Occipital lobe (tissue), 2 donors: ENCODE results near the gene VPS35L. TPM values are rescaled to one million over a fixed set of nuclear protein-coding genes. Genes with fewer than 3 reads are reported as not detected.
A peak's percentile ranks its signal among the peaks of the same experiment; 100 is the strongest.

Experiments
- DNase-seq: peaks from one replicate; lab custom pipeline; 2025; lab: John Stamatoyannopoulos, UW
- total RNA-seq: library from RNA; depleted of rRNA; stranded (reverse); fragments of >200 nt; gene quantifications from one replicate; pipeline ENCODE4 v1.2.3, GENCODE V29; 2014

VPS35L gene, protein sequence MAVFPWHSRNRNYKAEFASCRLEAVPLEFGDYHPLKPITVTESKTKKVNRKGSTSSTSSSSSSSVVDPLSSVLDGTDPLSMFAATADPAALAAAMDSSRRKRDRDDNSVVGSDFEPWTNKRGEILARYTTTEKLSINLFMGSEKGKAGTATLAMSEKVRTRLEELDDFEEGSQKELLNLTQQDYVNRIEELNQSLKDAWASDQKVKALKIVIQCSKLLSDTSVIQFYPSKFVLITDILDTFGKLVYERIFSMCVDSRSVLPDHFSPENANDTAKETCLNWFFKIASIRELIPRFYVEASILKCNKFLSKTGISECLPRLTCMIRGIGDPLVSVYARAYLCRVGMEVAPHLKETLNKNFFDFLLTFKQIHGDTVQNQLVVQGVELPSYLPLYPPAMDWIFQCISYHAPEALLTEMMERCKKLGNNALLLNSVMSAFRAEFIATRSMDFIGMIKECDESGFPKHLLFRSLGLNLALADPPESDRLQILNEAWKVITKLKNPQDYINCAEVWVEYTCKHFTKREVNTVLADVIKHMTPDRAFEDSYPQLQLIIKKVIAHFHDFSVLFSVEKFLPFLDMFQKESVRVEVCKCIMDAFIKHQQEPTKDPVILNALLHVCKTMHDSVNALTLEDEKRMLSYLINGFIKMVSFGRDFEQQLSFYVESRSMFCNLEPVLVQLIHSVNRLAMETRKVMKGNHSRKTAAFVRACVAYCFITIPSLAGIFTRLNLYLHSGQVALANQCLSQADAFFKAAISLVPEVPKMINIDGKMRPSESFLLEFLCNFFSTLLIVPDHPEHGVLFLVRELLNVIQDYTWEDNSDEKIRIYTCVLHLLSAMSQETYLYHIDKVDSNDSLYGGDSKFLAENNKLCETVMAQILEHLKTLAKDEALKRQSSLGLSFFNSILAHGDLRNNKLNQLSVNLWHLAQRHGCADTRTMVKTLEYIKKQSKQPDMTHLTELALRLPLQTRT
- 43.2 TPM for total RNA-seq

DNA sequence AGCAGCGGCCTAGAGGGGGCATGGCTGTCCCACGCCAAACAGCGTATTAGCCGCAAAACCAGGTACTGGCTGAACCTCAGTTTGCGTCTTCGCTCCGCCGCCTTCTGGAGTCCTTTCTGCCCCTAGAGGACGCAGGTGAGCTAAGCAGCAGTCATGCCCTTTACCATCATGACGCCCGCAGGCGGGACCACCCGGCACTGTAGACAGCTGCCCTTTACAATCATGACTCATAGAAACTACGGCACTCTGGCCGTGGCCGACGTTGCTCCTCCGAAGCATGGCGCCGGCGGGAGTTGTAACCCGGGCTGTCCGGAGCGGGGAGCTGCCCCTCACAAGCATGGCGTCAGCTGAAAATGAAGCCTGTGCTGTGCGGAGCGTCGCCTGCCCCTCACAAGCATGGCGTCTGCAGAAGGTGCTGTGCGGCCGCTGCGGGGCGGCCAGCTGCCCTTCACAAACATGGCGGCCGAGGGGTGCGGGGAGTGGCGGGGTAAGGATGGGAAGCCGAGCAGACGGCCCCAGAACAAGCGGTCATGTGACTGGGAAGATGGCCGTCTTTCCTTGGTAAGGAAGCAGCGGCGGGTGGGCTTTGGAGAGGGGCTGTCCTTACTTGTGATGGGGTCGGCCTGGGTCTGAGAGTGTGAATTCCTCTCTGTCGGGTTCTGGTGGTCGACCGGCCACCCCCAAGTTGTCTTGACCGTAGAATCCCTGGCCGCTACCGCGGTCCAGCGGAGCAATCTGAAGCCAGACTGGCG lies at the start of gene VPS35L:
Gene VPS35L (plus strand): TSS at position 518 of the 752 bp plus-strand sequence. CDS start 27 bp downstream, at position 545.
- DNase-seq = peak; percentile 98

DNA sequence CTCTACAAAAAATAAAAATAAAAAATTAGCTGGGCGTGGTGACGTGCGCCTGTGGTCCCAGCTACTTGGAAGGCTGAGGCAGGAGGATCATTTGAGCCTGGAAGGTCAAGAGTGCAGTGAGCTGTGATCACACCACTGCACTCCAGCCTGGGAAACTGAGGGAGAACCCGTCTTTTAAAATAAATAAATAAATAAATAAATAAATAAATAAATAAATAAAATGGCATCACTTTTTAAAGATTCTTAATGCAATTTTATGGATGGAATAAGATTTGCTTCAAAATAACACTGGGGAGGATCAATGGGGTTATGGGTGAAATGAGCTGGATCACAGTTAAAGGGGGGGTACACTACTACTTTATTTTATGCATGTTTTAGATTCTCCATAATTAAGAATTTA lies 48.5 kb upstream of the VPS35L start:
- DNase-seq = no peak

- no peak for DNase-seq
These were observed 47.6 kb upstream of the VPS35L start for GRCh38 chr16:19507867-19508266.

DNA sequence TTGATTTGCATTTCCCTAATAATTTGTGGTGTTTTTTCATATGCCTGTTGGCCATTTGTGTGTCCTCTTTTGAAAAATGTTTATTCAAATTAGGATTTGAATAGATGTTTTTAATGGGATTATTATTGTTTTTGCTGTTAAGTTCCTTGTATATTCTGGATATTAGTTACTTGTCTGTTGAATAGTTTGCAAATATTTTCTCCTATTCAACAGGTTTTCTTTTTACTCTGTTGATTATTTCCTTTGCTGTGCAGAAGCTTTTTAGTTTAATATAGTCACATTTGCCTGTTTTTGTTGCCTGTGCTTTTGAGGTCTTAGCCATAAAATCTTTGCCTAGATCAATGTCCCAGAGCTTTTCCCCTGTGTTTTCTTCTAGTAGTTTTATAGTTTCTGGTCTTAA lies 43.2 kb upstream of the VPS35L start:
- no peak for DNase-seq

DNA sequence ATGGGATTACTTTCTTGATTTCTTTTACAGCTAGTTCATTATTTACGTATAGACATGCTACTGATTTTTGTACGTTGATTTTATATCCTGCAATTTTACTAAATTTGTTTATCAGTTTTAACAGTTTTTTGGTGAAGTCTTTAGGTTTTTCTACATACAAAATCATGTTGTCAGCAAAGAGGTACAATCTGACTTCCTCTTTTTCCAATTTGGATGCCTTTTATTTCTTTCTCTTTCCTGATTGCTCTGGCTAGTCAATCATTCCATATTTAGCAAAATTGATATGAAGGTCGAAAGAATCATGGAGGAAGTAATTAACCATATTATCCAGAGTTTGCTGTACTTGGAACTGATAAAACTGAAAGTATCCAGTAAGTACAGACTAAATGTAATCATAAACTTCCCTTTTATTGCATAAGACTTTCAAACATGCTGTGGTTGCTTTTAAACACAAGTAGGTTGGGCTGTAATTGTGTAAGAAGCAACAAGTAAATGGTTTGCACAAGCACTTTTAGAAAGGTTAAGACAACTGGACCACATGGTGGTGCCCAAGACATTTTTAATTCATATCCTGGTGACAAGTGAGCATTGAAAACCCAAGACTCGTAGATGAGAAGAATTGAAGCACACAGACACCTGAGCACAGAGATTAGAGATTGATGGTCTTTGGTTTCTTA lies 42.0 kb upstream of the VPS35L start:
- no peak for DNase-seq

DNA sequence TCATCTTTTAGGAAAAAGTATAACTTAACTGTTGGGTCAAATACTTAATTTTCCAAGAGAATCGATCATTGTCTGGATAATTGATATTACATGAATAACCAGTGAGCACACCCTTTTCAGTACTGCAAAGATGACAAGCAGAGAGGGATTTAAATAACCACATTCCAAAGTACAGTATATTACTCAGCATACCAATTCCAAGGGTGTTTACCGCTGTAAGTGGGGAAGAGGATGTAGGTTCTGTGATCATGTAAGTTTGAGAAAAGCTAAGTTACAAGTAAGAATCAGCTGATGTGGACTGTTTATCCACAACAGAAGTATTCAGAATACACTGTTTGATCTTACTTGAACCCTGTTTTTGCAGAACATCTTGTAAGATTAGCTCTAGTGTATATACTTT lies 39.7 kb upstream of the VPS35L start:
- DNase-seq = no peak

GRCh38 chr16:19517424-19518089 lies 37.9 kb upstream of the VPS35L start:
- DNase-seq = no peak

GRCh38 chr16:19518388-19518787 lies 37.1 kb upstream of the VPS35L start:
- no peak for DNase-seq

DNA sequence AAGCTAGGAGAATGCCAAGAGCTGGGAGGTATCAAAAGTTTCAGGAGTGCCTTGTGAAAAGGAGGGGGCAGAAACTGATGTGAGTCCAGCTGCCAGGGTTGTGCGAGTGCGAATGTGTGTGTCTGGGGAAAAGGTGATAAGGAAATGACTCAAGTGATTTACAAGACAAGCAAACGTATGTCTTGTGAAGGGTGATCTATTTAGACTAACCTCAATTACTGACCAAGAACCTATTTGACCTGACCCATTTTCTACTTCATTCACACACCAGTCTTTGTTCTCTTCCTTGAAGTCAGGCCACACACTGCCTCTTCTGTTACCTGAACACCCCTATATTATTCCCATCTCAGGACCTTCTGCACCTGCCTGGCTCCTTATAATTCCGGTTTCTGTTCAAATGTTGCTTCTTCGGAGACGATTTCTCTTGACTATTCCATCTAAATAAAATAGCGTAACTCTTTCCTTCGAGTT lies 34.6 kb upstream of the VPS35L start:
- DNase-seq = no peak

GRCh38 chr16:19521471-19522396 lies 33.8 kb upstream of the VPS35L start, which contains the start of gene GDE1:
Gene GDE1, minus strand, starts transcription at chr16:19522098. Its CDS starts 134 bp downstream, at chr16:19521964.
- DNase-seq = peak; percentile 98

- DNase-seq = no peak
These were observed 33.1 kb upstream of the VPS35L start for GRCh38 chr16:19522397-19522732.

DNA sequence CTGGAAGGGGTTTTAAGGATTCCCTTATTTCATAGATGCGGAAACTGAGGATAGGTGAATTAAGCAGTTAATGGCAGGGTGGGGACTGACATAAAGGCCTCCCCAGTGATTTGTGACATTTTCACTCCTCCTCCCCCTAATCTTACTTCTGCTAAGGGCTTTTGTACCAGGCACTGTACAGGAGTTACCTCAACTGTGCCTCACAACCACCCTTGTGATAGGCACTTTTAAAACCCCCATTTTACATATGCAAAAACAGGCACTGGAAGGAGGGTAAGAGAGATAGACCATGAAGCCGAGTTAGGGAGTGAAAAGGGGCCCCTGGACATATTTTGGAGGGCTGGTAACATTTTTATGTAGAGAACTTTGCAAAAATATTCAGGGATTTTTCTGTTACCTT lies 32.7 kb upstream of the VPS35L start:
- no peak for DNase-seq

DNA sequence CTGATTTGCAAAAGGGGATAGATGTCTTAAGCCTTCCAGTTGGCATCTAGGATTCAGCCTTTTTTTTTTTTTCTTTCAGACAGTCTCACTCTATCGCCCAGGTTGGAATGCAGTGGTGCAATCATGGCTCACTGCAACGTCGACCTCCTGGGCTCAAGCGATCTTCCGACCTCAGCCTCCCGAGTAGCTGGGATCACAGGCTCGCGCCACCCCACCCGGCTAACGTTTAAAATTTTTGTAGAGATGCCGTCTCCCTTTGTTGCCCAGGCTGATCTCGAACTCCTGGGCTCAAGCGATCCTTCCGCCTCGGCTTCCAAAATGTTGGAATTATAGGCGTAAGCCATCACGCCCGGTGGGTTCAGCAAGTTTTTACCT lies 32.3 kb upstream of the VPS35L start:
- DNase-seq = no peak

DNA sequence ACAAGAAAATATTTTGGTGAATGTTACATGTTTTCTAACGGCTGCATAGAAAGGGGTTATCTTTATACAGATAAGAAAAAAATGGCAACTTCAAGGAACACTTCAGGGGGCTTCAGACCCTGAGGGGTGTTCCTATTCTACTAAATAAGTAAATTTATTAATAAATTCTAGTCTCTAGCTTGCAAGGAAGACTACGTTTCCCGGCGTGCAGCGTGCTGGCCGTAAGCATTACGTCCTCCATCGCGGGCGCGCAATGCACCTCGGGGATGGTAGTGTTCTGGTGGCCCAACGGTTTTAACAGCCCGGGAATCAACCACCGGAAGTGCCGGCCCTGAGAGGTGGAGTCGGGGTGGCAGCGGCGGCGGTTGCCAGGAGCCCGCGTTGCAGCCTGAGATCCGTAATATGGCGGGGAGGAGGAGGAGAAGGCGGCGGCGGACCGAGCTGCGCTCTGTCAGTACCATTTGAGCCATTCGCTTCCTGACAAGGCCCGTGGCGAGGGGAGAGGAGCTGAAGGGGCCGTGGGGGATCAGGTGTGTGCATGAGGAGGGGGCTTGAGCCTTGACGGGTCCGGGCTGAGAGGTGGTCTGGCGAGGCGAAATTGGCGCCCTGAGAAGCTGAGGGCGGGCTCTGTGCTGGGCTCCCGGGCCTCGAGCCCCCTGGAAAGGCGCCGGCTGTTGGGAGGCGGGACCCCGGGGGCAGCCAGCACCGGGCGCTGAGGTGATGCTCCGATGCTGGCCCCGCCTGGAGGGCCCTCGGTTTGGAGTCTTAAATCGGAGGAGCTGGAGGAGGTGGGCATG lies 31.7 kb upstream of the VPS35L start, which contains the start of gene CCP110:
Gene CCP110 (plus strand): TSS at position 384 of the 797 bp plus-strand sequence. CDS start 3,940 bp downstream, outside the sequence.
- peak; percentile 97 for DNase-seq

GRCh38 chr16:19524356-19524615 lies 31.2 kb upstream of the VPS35L start:
- DNase-seq = peak; percentile 44

GRCh38 chr16:19524616-19525384 lies 30.7 kb upstream of the VPS35L start:
- DNase-seq = no peak

- no peak for DNase-seq
These were observed 30.1 kb upstream of the VPS35L start for GRCh38 chr16:19525385-19525723.

GRCh38 chr16:19527161-19527560 lies 28.3 kb upstream of the VPS35L start:
- DNase-seq = no peak
